ENCODE results near the gene MAPK7. TPM values are rescaled to one million over a fixed set of nuclear protein-coding genes. Genes with fewer than 3 reads are reported as not detected.

The MAPK7 gene
- total RNA-seq, 1 donor from 2014 or later, result 25.1 TPM

- DNase-seq (ENCODE audit: low read depth) (no peak), FAIRE-seq (no peak)
- Histone ChIP-seq H3K4me3 (ENCODE audit: insufficient read depth, low read depth, low read length) (no peak overlapping the region), H3K4me1 (ENCODE audit: insufficient read depth, low read length) (peaks cover 29% of the 10 kb centered on the region), H3K9me3 (ENCODE audit: insufficient read depth, low read depth, low read length) (no peaks in the 10 kb centered on the region), H3K36me3 (ENCODE audit: insufficient read depth, low read length) (peaks cover 21% of the 10 kb centered on the region), H3K4me2 (ENCODE audit: low read length) (no peak overlapping the region), H4K20me1 (ENCODE audit: insufficient read depth, low read length) (peaks cover 69% of the 10 kb centered on the region), H3K9ac (ENCODE audit: low read length) (no peak overlapping the region), H3K79me2 (ENCODE audit: insufficient read depth, low read length) (peaks cover 46% of the 10 kb centered on the region), H2AFZ (ENCODE audit: low read depth, low read length) (no peak overlapping the region), H3K27ac (ENCODE audit: low read depth, low read length) (no peak overlapping the region), H3K27me3 (ENCODE audit: insufficient read depth, low read length) (no peaks in the 10 kb centered on the region)
- Mint-ChIP-seq H3K4me3 (ENCODE audit: unreplicated experiment) (no peak overlapping the region), H3K9me3 (ENCODE audit: unreplicated experiment) (no peaks in the 10 kb centered on the region), H3K36me3 (ENCODE audit: low read depth, unreplicated experiment) (peaks cover 26% of the 10 kb centered on the region), H3K27me3 (ENCODE audit: low read depth, unreplicated experiment) (no peaks in the 10 kb centered on the region), H3K27ac (ENCODE audit: unreplicated experiment) (no peak overlapping the region), H3K4me1 (ENCODE audit: low read depth, unreplicated experiment) (peaks cover 28% of the 10 kb centered on the region)
- TF ChIP-seq, protein P1, sequence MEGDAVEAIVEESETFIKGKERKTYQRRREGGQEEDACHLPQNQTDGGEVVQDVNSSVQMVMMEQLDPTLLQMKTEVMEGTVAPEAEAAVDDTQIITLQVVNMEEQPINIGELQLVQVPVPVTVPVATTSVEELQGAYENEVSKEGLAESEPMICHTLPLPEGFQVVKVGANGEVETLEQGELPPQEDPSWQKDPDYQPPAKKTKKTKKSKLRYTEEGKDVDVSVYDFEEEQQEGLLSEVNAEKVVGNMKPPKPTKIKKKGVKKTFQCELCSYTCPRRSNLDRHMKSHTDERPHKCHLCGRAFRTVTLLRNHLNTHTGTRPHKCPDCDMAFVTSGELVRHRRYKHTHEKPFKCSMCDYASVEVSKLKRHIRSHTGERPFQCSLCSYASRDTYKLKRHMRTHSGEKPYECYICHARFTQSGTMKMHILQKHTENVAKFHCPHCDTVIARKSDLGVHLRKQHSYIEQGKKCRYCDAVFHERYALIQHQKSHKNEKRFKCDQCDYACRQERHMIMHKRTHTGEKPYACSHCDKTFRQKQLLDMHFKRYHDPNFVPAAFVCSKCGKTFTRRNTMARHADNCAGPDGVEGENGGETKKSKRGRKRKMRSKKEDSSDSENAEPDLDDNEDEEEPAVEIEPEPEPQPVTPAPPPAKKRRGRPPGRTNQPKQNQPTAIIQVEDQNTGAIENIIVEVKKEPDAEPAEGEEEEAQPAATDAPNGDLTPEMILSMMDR (IDR thresholded peaks at IDR 0.05; ENCODE audit: insufficient read depth, low read depth, low read length), result no peak
- TF ChIP-seq EZH2 (IDR thresholded peaks at IDR 0.05; ENCODE audit: insufficient read depth, low read length), result no peak
These were observed 4.5 kb downstream of the MAPK7 start for GRCh38 chr17:19382531-19383444.

GRCh38 chr17:19383681-19384470 lies 5.6 kb downstream of the MAPK7 start:
- Histone ChIP-seq H3K79me2 (ENCODE audit: insufficient read depth, low read length) (peaks cover 41% of the 10 kb centered on the region), H3K9ac (ENCODE audit: low read length) (no peak overlapping the region), H3K4me1 (ENCODE audit: insufficient read depth, low read length) (peaks cover 33% of the 10 kb centered on the region), H3K36me3 (ENCODE audit: insufficient read depth, low read length) (peaks cover 21% of the 10 kb centered on the region), H3K27ac (ENCODE audit: low read depth, low read length) (no peak overlapping the region), H3K27me3 (ENCODE audit: insufficient read depth, low read length) (no peaks in the 10 kb centered on the region), H4K20me1 (ENCODE audit: insufficient read depth, low read length) (peaks cover 67% of the 10 kb centered on the region), H3K9me3 (ENCODE audit: insufficient read depth, low read depth, low read length) (no peaks in the 10 kb centered on the region), H2AFZ (ENCODE audit: low read depth, low read length) (no peak overlapping the region), H3K4me2 (ENCODE audit: low read length) (no peak overlapping the region), H3K4me3 (ENCODE audit: insufficient read depth, low read depth, low read length) (no peak overlapping the region)
- H3K36me3 Mint-ChIP-seq (ENCODE audit: low read depth, unreplicated experiment), result peaks cover 26% of the 10 kb centered on the region
- no peaks in the 10 kb centered on the region for H3K9me3 Mint-ChIP-seq (ENCODE audit: unreplicated experiment)
- peak overlapping the region; percentile 66 for H3K27ac Mint-ChIP-seq (ENCODE audit: unreplicated experiment)
- H3K27me3 Mint-ChIP-seq (ENCODE audit: low read depth, unreplicated experiment), result no peaks in the 10 kb centered on the region
- no peak for FAIRE-seq
- DNase-seq (ENCODE audit: low read depth), result no peak
- TF ChIP-seq, protein P1 (IDR thresholded peaks at IDR 0.05; ENCODE audit: insufficient read depth, low read depth, low read length), result no peak
- no peak for TF ChIP-seq EZH2 (IDR thresholded peaks at IDR 0.05; ENCODE audit: insufficient read depth, low read length)
- H3K4me1 Mint-ChIP-seq (ENCODE audit: low read depth, unreplicated experiment), result peaks cover 33% of the 10 kb centered on the region
- no peak overlapping the region for H3K4me3 Mint-ChIP-seq (ENCODE audit: unreplicated experiment)
